Esophagus squamous epithelium (tissue), 5 donors: ENCODE data around the gene PXT1. TPM values are rescaled to one million over a fixed set of nuclear protein-coding genes. Genes with fewer than 3 reads are reported as not detected.

Experiments used
- DNase-seq: peaks from one replicate; lab custom pipeline; 2025; lab: John Stamatoyannopoulos, UW
- H3K27ac ChIP-seq, 4 donors: fragments of 200-600 bp; sonication (generic); one replicate each; pipeline ENCODE4 v1.5.1; 2016 to 2019; ENCODE audit warnings: mild to moderate bottlenecking in 1 of 4
- H3K27me3 ChIP-seq, 4 donors: fragments of 200-600 bp; sonication (generic); 1 replicate in 3 of 4; 2 replicates in 1 of 4; pipeline versions ENCODE4 v1.5.1 to v1.6.0; 2017 to 2021; ENCODE audit warnings: antibody characterized with exemption in 1 of 4
- H3K36me3 ChIP-seq, 3 donors: fragments of 200-600 bp; sonication (generic); one replicate each; pipeline ENCODE4 v1.5.1; 2016 to 2019
- H3K4me1 ChIP-seq, 3 donors: fragments of 200-600 bp; sonication (generic); one replicate each; pipeline ENCODE4 v1.5.1; 2017 to 2019
- H3K4me3 ChIP-seq, 4 donors: fragments of 200-600 bp; sonication (generic); 1 replicate in 3 of 4; 2 replicates in 1 of 4; pipeline ENCODE4 v1.5.1; 2016 to 2019; ENCODE audit warnings: mild to moderate bottlenecking in 2 of 4, moderate library complexity in 1 of 4
- H3K9me3 ChIP-seq, 3 donors: fragments of 200-600 bp; sonication (generic); one replicate each; pipeline ENCODE4 v1.5.1; 2016 to 2019
- POLR2A ChIP-seq, 4 donors: fragments of 450-650 bp; IDR thresholded peaks; one replicate each; pipeline ENCODE4 v1.6.1; 2017; ENCODE audit warnings: antibody characterized with exemption in 4 of 4, mild to moderate bottlenecking in 4 of 4, moderate library complexity in 3 of 4
- WGBS, 2 donors: methylation state at CpG; one replicate each; pipeline ENCODE4 v1.1.5; 2018; 5-methylcytosine and 5-hydroxymethylcytosine counted together
- intact Hi-C: fragments of 100-400 bp; cut with DNase I; formaldehyde crosslinking; loops from one replicate; pipeline ENCODE4 v1.15.0; 2022
- total RNA-seq, 4 donors: library from RNA; depleted of rRNA; stranded (reverse); fragments of >200 nt; gene quantifications; one replicate each; pipeline ENCODE4 v1.1.0, GENCODE V29; 2016
- TF ChIP-seq, protein P1 (sequence below), 6 experiments: fragments of 450-650 bp in 4 of 6; fragments of 200-600 bp in 2 of 6; sonication (generic) in 2 of 6; IDR thresholded peaks; one replicate each; pipeline ENCODE4 v1.5.1; 2016 to 2019; ENCODE audit warnings: antibody characterized with exemption in 6 of 6, mild to moderate bottlenecking in 4 of 6, moderate library complexity in 4 of 6
- donor health status: DM: yes; HTN: yes; CAD: no.

Gene PXT1
- total RNA-seq, 4 donors from 2014 or later, result not detected

DNA sequence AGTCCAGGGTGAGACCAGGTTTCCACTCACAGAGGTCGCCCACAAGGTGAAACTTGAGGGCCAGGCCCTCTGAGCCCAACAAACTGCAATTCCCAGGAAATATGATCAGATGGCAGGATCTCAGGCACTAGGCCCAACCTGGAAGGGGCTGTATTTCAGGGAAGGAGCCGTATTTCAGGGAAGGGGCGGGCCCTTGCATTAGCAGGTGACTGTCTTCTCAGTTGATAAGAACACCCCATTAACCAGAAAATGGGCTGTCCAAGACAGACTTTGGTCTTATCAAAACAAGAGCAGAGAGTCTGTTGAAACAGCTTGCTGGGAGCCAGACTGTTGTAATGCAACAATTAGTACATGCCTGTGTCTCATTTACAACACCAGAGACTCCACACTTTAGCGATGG, 95.0 kb downstream of the PXT1 start:
- TF ChIP-seq, protein P1, sequence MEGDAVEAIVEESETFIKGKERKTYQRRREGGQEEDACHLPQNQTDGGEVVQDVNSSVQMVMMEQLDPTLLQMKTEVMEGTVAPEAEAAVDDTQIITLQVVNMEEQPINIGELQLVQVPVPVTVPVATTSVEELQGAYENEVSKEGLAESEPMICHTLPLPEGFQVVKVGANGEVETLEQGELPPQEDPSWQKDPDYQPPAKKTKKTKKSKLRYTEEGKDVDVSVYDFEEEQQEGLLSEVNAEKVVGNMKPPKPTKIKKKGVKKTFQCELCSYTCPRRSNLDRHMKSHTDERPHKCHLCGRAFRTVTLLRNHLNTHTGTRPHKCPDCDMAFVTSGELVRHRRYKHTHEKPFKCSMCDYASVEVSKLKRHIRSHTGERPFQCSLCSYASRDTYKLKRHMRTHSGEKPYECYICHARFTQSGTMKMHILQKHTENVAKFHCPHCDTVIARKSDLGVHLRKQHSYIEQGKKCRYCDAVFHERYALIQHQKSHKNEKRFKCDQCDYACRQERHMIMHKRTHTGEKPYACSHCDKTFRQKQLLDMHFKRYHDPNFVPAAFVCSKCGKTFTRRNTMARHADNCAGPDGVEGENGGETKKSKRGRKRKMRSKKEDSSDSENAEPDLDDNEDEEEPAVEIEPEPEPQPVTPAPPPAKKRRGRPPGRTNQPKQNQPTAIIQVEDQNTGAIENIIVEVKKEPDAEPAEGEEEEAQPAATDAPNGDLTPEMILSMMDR (IDR thresholded peaks at IDR 0.05), result no peak
- no peak for TF ChIP-seq POLR2A (IDR thresholded peaks at IDR 0.05)
- 79 to 89% methylated on average over 1 to 3 of the region's 4 CpGs for WGBS, 2 donors
- no peak for DNase-seq
- H3K9me3 ChIP-seq, result no peaks in the 10 kb centered on the region
- no peak overlapping the region for H3K27ac ChIP-seq
- H3K4me1 ChIP-seq, result peaks cover 0 to 25% (median 0%) of the 10 kb centered on the region in 3 donors
- no peaks in the 10 kb centered on the region for H3K36me3 ChIP-seq
- intact Hi-C loops, result no loop called here
- H3K27me3 ChIP-seq, result no peaks in the 10 kb centered on the region
- no peak overlapping the region for H3K4me3 ChIP-seq

DNA sequence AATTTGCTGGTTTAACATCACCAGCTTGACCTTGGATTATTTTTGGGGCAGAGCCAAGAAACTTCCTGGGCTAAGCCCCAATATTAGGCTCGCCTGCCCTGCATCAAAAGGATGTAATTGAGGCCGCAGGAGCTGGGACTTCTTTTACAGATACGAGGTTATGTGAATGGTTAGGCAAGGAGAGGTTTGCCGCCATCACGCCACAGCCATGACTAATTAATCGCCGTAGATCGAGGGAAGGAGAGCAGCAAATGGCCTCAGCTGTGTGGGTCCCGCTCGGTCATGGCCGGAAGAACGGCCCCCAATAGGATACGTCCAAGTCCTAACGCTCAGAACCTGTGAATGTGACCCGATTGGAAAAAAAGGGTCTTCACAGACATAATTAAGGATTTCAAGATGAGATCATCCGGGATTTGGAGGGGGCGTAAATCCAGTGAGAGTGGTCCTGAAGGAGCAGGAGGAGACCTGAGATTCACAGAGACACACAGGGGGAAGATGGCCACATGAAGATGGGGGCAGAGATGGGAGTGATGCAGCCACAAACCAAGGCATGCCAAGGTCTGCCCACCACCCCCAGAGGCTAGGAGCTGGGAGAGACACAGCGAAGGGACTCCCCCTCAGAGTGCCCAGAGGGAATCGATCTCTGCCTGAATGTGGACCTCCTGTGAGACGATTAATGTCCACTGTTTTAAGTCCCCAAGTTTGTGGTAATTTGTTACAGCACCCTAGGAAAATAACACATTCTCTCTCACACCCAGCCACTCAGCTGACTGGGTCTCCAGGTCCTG, 96.0 kb downstream of the PXT1 start:
- intact Hi-C loops, result no loop called here
- TF ChIP-seq, protein P1 (IDR thresholded peaks at IDR 0.05), result no peak
- TF ChIP-seq POLR2A (IDR thresholded peaks at IDR 0.05), result no peak
- WGBS, 2 donors, result 91 to 92% methylated on average over 18 to 20 of the region's 20 CpGs
- no peak for DNase-seq
- Histone ChIP-seq H3K4me1 (peaks cover 0 to 25% (median 0%) of the 10 kb centered on the region in 3 donors), H3K27ac (no peak overlapping the region), H3K27me3 (peaks cover 0 to 7% (median 0%) of the 10 kb centered on the region in 4 donors), H3K9me3 (no peaks in the 10 kb centered on the region), H3K36me3 (no peaks in the 10 kb centered on the region), H3K4me3 (no peak overlapping the region)

DNA sequence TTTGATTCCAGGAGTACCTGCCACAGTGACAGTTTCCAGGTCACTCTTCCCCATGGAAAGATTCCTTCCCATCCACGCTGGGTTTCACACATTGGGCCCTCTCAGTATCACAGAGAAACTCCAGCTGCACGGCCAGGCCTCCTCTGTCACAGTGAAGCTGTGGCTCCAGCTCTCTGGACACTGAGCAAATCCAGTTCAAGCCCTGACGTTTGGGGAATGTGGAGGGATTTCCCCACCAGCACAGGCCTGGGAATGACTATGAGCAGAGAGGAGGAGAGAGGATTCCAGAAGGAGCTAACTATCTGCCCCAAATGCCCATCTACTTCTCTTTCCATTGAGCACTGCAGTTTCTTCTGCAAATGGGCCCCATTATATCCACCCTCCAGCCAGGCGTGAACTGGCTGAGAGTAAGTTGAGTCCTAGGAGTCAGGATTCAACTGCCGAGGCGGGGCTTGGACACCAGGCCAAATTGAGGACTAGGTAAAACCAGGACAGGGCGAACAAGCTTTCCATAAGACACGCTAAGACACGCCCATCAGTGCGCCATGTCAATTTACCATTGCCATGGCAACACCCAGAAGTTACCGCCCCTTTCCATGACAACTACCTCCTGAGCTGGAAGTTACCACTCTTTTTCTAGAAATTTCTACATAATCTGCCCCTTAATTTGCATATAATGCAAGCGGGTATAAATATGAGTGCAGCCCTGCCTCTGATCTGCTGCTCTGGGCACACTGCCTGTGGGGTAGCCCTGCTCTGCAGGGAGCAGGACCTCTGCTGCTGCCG, 96.8 kb downstream of the PXT1 start:
- H3K36me3 ChIP-seq, result no peaks in the 10 kb centered on the region
- DNase-seq, result no peak
- 72 to 80% methylated on average over 9 to 13 of the region's 13 CpGs for WGBS, 2 donors

DNA sequence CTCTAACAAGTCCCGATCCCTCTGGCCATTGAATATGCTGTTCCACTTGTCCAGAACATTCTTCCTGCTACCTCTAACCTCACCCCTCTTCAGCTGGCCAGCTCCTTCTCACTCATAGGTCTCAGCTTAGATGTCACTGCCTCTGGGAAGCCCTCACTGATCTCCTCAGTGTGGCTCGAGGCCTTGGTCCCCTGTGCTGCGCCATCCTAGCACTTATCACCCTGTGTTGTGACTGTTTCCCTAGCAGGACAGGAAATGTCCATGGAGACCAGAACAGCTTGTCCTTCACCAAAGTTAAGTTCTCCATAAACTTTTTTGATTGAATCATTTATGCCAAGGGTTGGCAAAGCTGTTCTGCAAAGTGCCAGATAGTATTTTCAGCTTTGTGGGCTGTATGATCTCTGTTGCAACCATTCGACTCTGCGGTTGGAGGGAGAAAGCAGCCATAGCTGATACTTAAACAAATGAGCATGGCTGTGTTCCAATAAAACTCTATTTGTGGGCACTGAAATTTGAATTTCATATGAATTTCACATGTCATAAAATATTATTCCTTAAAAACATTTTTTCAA, 99.5 kb downstream of the PXT1 start:
- 81 to 93% methylated on average over 5 of the region's 5 CpGs for WGBS, 2 donors
- no peak for TF ChIP-seq POLR2A (IDR thresholded peaks at IDR 0.05)
- TF ChIP-seq, protein P1 (IDR thresholded peaks at IDR 0.05), result no peak
- intact Hi-C loops, result no loop called here
- H3K4me3 ChIP-seq, result no peak overlapping the region
- H3K9me3 ChIP-seq, result no peaks in the 10 kb centered on the region
- DNase-seq, result no peak
- peaks cover 0 to 21% (median 2%) of the 10 kb centered on the region in 3 donors for H3K4me1 ChIP-seq
- H3K36me3 ChIP-seq, result no peaks in the 10 kb centered on the region
- no peak overlapping the region for H3K27ac ChIP-seq
- peaks cover 0 to 27% (median 0%) of the 10 kb centered on the region in 4 donors for H3K27me3 ChIP-seq

More for the DNA sequence above, 96.8 kb downstream of the PXT1 start:
- Histone ChIP-seq H3K9me3 (no peaks in the 10 kb centered on the region), H3K27ac (no peak overlapping the region), H3K27me3 (peaks cover 0 to 9% (median 0%) of the 10 kb centered on the region in 4 donors), H3K4me1 (peaks cover 0 to 31% (median under 1%) of the 10 kb centered on the region in 3 donors), H3K4me3 (no peak overlapping the region)
- no peak for TF ChIP-seq POLR2A (IDR thresholded peaks at IDR 0.05)
- TF ChIP-seq, protein P1 (IDR thresholded peaks at IDR 0.05), result no peak
- intact Hi-C loops, result no loop called here
